ENCODE measurements around the gene TESK1. TPM values are rescaled to one million over a fixed set of nuclear protein-coding genes. Genes with fewer than 3 reads are reported as not detected.
"Not testable (repeated sequence)": the region's sequence is repeated elsewhere in the genome, so short reads cannot be mapped to it uniquely, and the experiment has no call there.

Gene TESK1
- total RNA-seq, 4 donors from 2014 or later: 21.5 to 85.1 (median 50.7) TPM

DNA sequence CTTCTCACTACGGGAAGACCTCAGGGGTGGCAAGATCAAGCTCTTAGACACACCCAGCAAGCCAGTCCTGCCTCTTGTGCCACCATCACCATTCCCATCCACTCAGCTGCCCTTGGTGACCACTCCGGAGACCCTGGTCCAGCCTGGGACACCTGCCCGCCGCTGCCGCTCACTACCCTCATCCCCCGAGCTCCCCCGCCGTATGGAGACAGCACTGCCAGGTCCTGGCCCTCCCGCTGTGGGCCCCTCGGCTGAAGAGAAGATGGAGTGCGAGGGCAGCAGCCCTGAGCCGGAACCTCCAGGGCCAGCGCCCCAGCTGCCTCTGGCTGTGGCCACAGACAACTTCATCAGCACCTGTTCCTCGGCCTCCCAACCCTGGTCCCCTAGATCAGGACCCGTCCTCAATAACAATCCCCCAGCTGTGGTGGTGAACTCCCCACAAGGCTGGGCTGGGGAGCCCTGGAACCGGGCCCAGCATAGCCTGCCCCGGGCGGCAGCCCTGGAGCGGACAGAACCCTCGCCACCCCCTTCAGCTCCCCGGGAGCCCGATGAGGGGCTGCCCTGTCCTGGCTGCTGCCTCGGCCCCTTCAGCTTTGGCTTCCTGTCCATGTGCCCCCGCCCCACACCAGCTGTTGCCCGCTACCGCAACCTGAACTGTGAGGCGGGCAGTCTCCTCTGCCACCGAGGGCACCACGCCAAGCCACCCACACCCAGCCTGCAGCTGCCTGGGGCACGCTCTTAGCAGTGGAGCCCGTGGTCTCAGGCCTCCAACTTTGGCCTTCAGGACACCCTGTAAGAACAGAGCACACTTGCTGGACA is 4.1 kb downstream of the TESK1 start:
- no peak for DNase-seq
- H3K4me3 ChIP-seq: no peak overlapping the region
- peaks cover 0 to 15% (median 6%) of the 10 kb centered on the region in 4 donors for H3K4me1 ChIP-seq
- no peak overlapping the region for H3K27ac ChIP-seq
- no peak for TF ChIP-seq POLR2A (IDR thresholded peaks at IDR 0.05)
- TF ChIP-seq, protein P1, sequence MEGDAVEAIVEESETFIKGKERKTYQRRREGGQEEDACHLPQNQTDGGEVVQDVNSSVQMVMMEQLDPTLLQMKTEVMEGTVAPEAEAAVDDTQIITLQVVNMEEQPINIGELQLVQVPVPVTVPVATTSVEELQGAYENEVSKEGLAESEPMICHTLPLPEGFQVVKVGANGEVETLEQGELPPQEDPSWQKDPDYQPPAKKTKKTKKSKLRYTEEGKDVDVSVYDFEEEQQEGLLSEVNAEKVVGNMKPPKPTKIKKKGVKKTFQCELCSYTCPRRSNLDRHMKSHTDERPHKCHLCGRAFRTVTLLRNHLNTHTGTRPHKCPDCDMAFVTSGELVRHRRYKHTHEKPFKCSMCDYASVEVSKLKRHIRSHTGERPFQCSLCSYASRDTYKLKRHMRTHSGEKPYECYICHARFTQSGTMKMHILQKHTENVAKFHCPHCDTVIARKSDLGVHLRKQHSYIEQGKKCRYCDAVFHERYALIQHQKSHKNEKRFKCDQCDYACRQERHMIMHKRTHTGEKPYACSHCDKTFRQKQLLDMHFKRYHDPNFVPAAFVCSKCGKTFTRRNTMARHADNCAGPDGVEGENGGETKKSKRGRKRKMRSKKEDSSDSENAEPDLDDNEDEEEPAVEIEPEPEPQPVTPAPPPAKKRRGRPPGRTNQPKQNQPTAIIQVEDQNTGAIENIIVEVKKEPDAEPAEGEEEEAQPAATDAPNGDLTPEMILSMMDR (IDR thresholded peaks at IDR 0.05): no peak
- peaks cover 0 to 34% (median 0%) of the 10 kb centered on the region in 3 donors for H3K36me3 ChIP-seq
- no peaks in the 10 kb centered on the region for H3K27me3 ChIP-seq
- H3K9me3 ChIP-seq: no peaks in the 10 kb centered on the region

DNA sequence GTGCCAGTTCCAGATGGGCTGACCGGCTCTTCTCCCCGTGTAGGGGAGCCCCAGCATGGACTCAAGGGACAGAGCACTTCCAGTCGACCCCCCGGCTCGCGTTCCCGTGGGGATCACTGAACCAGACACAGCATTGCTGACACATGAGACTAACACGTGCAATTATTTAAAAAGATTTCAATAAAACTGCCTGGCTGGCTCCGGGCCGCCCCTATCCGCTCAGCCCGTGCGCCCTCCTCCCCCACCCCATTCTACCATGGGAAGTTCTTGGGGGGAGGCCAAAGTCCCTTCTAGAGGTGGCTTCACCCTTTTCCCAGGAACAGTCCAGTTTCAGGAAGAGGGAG is 4.7 kb downstream of the TESK1 start:
- no peak overlapping the region for H3K27ac ChIP-seq
- DNase-seq: no peak
- TF ChIP-seq, protein P1 (IDR thresholded peaks at IDR 0.05): no peak
- no peak for TF ChIP-seq POLR2A (IDR thresholded peaks at IDR 0.05)

DNA sequence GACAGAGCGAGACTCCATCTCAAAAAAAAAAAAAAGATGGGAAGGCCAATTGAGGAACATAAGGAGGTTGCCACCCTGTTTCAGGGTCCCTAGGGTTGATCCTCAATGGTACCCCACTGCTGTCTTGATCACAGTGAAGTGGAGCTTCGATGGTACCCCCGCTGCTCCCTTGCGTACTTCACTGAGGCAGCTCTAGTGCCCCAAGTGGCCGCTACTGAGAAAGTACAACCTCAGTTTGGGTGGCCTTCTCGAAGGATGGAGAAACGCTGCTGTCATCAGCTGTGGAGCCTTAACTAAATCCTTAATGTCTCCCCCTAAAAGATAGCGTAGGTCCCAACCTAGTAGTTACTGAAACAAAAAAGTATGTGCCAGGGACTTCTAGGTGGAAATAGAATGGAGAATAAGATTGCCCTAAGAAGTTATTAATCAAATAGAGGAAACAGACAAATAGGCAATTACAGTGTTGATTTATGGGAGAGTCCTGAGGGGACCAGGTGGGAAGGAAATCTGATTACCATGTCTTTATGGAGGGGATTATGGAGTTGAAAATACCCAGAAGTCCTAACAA is 6.3 kb downstream of the TESK1 start:
- Histone ChIP-seq H3K27me3 (no peaks in the 10 kb centered on the region), H3K27ac (peak overlapping the region in 1 of 4 donors; percentile 20), H3K36me3 (peaks cover 0 to 34% (median 0%) of the 10 kb centered on the region in 3 donors), H3K4me3 (no peak overlapping the region), H3K4me1 (peaks cover 0 to 11% (median 3%) of the 10 kb centered on the region in 4 donors), H3K9me3 (no peaks in the 10 kb centered on the region)
- TF ChIP-seq, protein P1 (IDR thresholded peaks at IDR 0.05): peak; percentile 37 to 70 (median 56)
- no peak for TF ChIP-seq POLR2A (IDR thresholded peaks at IDR 0.05)
- DNase-seq: peak in 2 of 3 donors; percentile 62 to 83

More for the DNA sequence above, 4.7 kb downstream of the TESK1 start:
- Histone ChIP-seq H3K4me1 (peaks cover 0 to 15% (median 6%) of the 10 kb centered on the region in 4 donors), H3K9me3 (no peaks in the 10 kb centered on the region), H3K4me3 (no peak overlapping the region), H3K36me3 (peaks cover 0 to 34% (median 0%) of the 10 kb centered on the region in 3 donors), H3K27me3 (no peaks in the 10 kb centered on the region)

DNA sequence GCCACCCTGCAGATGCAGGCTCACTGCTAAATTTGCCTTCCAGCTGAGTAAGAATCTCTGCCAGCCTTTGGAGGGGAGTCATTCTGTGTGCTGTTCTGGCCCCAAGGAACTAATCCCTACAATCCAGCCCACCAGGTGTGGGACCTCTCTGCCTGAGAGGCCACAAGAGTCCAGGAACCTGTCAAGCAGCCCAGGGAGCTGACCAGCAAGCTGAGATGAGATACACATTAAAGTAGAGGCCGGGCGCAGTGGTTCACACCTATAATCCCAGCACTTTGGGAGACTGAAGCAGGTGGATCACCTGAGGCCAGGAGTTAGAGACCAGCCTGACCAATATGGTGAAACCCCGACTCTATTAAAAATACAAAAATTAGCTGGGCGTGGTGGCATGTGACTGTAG is 7.0 kb downstream of the TESK1 start:
- H3K27me3 ChIP-seq, H3K9me3 ChIP-seq, H3K4me3 ChIP-seq, DNase-seq, H3K4me1 ChIP-seq, H3K27ac ChIP-seq: not testable (repeated sequence)
- peaks cover 0 to 34% (median 0%) of the 10 kb centered on the region in 3 donors for H3K36me3 ChIP-seq

DNA sequence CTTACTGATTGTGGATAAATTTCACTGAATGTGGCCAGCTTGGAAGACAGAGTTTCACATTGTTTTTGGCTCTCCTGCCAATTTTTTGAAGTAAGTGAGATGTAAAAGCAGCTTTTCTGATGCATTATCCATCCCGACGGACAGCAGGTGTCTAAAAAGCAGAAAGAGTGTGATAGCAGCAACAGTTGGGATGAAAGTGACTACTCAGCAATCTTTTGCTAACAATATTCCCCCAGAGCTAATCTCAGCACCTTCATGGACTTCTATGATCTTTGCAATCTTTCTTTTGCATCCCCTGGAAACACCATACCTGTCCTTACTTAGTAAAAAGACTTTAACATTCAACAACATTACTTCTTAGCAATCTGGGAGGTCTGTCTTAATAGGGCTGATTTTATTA is 7.8 kb downstream of the TESK1 start:
- TF ChIP-seq, protein P1 (IDR thresholded peaks at IDR 0.05): no peak
- no peak for TF ChIP-seq POLR2A (IDR thresholded peaks at IDR 0.05)
- H3K36me3 ChIP-seq: peaks cover 0 to 26% (median 0%) of the 10 kb centered on the region in 3 donors

More for the DNA sequence above, 7.8 kb downstream of the TESK1 start:
- DNase-seq: no peak
- Histone ChIP-seq H3K27me3 (no peaks in the 10 kb centered on the region), H3K9me3 (no peaks in the 10 kb centered on the region), H3K4me1 (peaks cover 0 to 6% (median 5%) of the 10 kb centered on the region in 4 donors), H3K27ac (no peak overlapping the region), H3K4me3 (no peak overlapping the region)

All from Peyer's patch (tissue), 4 donors.